ENCODE data around the gene RING1. TPM values are rescaled to one million over a fixed set of nuclear protein-coding genes. Genes with fewer than 3 reads are reported as not detected.

RING1 gene
- total RNA-seq, result 21.6 and 21.8 TPM in 2 replicates
- 64.3 TPM for polyA plus RNA-seq (2012)

DNA sequence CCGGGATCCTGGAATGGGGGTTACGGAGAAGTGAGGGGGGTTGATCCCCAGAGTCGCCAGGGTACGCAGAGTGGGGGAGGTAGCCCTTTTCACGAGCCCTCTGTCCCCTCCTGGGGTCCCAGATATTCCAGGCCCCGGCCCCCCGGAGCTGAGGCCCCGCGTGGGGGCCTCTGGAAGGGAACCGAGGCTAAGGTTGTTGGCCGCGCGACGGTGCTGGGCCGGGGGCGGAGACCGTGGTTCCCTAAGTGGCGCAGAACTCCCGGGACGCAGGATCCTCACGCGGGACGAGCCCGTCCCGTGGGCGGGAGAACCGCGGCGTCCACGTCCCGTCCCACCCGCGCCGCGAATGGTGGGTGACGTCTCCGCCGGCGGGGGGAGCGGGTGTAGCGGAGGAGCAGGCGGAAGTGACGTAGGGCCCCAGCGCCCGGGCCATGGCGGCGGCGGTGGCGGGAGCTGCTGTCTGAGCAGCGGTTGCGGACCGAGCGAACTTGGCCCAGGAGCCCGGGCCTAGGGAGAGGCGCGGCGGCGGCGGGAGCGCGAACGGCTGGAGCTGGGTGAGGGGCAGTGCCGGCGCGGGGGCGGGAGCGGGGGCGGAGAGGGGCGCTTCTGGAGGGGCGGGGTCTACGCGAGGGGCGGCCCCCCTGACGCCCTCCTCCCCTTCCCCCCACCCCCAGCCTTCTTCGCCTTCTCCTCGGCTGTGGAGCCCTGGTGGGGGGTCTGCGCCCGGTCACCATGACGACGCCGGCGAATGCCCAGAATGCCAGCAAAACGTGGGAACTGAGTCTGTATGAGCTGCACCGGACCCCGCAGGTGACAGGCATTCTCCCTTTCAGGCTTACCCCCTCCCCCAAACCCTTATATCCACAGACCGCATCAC, at the start of gene RING1:
TSS of gene RING1 (plus strand) at position 410 of the 877 bp plus-strand sequence. CDS start at position 733, 323 bp downstream.
- peak; percentile 86 for DNase-seq (ENCODE audit: low read depth)

GRCh38 chr6:33160096-33160495, 48.2 kb upstream of the RING1 start:
- DNase-seq (ENCODE audit: low read depth), result no peak

GRCh38 chr6:33160728-33161344, 47.5 kb upstream of the RING1 start:
- peak; percentile 100 for DNase-seq (ENCODE audit: low read depth)

- DNase-seq (ENCODE audit: low read depth), result peak; percentile 87
Measured at GRCh38 chr6:33161354-33162331, 46.7 kb upstream of the RING1 start.

DNA sequence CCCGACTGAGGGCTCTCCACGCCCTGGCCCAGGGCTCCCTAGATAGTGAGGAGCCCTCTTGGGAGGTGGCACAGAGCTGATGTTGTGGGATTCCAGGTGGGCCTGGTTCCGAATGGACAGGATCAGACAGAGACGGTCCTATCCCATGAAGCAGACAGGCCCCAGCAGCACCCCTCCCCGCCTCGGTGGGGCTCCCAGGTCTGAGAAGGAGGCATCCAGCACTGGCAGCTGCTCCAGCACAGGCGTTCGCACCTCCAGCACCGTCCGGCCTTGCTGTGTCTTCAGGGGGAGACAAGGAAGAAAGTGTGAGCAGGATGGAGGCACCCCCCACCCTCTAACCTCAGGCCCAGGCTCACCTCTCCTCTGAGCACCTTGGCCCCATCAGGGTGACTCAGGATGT, 44.8 kb upstream of the RING1 start:
- no peak for DNase-seq (ENCODE audit: low read depth)

GRCh38 chr6:33164176-33164575, 44.1 kb upstream of the RING1 start:
- no peak for DNase-seq (ENCODE audit: low read depth)

DNA sequence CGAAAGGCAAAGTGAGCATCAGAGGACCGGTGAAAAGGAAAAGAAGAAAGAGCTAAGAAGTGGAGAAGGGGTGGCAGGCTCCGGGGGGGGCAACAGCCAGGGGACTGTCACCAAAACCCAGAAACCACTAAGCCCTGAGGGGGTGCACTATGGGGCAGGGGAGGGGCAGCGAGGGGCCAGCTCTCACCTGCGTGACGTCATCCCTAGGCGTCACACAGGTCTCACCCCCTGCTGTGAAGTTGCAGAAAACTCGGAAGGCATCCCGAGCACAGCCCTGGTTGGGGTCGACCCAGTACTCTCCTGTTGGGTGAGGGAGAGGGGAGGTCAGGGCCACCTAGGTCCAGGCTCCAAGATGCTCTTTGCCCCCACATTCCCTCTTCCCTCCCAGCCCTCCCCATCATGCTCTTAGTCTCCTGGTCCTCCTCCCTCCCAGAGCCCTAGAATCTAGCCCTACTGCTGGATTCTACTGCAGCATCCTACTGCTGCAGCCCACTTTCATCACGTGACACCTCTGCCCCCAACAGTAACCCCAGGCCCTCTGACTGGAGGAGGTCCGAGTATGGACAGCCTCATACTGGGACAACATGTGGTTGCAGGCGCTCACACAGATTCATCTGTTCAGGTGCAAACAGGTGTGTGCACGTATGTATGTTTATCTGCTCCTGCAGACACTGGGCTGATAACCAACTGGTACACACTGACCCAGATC, 43.5 kb upstream of the RING1 start:
- DNase-seq (ENCODE audit: low read depth), result no peak

DNA sequence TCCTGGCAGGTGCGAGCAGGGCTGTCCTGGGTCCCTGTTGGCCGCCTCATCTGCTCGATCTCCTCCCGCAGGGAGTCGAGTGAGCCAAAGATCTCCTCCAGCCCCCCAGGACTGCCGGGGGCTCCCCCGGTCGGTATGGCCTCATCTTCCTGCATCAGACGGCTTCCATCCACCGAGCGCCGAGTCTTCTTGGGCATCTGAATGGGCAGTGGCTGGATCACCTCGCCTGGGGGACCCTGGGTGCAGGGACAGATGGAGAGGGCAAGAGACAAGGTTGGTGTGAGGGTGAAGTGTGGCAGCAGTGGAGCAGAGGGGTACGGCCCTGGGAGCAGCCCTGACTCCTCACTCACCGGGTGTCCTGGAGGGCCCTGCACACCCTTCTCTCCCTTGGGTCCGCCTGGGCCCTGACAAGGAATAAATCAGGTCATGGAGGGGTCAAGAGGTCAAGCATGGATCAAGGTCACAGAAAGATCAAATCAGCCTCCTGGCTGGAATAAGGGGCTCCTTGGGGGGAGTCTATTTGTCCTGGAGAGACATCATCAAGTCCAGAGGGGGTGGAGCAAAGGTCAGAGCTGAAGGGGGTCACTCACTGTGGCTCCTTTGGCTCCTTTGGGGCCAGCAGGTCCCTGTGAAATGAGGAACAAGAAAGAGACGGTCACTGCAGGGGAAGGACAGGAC, 42.6 kb upstream of the RING1 start:
- DNase-seq (ENCODE audit: low read depth), result no peak

- DNase-seq (ENCODE audit: low read depth), result no peak
Measured at GRCh38 chr6:33166363-33166762, 41.9 kb upstream of the RING1 start.

GRCh38 chr6:33166811-33167210, 41.5 kb upstream of the RING1 start:
- DNase-seq (ENCODE audit: low read depth), result no peak

GRCh38 chr6:33167374-33168283, 40.7 kb upstream of the RING1 start:
- DNase-seq (ENCODE audit: low read depth), result no peak

GRCh38 chr6:33168284-33168601, 40.1 kb upstream of the RING1 start:
- no peak for DNase-seq (ENCODE audit: low read depth)

DNA sequence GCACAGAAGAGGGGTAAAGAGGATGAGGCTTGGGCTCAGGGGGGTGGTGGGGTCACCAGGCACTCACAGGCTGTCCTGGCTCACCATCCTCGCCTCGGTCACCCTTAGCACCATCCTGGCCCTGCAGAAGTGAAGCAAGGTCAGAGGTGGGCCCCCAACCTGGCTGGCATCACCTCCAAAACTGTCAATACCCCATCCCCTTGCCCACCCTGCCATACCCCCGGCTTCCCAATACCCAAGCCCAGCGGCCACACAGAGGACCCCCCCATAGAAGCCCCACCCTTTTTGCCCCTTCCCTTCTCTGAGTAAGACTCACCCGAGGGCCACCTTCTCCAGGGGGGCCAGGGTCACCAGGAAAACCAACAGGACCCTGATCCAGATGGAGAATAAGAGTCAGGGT, 39.7 kb upstream of the RING1 start:
- DNase-seq (ENCODE audit: low read depth), result no peak

DNA sequence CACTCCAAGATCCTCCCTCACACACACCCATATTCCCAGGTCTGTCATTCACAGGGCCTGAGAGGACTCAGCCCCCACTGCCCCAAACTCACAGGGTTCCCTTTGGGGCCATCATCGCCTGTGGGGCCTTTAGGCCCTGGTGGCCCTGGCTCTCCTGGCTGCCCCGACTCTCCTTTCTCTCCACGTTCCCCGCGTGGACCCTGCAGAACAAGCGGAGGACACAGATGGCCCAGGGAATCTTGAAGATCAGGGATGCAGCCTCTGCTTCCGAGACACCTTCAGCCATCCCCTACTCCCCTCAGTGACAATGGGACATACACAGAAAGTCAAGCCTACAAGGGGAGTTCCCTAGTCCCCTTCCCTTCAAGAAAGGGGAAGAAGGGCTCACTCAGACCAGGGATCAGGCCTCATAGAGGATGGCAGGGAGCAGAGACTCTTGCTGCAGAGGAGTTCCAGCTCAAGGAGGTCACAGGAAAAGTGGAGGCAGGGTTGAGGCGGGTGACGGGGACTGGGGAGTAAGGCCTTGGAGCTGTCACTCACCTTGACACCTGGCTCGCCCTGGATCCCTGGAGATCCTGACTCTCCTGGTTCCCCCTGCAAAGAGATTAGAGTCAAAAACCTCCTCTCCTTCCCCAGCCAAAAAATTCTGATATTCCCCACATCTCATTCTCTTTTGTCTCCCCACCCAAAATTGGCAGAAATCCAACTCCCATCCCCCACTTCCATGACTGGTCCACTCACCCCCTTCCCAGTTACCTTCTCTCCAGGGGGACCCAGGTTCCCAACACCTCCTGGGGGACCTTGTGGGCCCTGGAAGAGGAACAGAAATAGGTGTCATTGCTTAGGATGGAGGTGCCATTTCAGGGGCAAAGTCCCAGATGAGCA, 38.8 kb upstream of the RING1 start:
- DNase-seq (ENCODE audit: low read depth), result no peak

DNA sequence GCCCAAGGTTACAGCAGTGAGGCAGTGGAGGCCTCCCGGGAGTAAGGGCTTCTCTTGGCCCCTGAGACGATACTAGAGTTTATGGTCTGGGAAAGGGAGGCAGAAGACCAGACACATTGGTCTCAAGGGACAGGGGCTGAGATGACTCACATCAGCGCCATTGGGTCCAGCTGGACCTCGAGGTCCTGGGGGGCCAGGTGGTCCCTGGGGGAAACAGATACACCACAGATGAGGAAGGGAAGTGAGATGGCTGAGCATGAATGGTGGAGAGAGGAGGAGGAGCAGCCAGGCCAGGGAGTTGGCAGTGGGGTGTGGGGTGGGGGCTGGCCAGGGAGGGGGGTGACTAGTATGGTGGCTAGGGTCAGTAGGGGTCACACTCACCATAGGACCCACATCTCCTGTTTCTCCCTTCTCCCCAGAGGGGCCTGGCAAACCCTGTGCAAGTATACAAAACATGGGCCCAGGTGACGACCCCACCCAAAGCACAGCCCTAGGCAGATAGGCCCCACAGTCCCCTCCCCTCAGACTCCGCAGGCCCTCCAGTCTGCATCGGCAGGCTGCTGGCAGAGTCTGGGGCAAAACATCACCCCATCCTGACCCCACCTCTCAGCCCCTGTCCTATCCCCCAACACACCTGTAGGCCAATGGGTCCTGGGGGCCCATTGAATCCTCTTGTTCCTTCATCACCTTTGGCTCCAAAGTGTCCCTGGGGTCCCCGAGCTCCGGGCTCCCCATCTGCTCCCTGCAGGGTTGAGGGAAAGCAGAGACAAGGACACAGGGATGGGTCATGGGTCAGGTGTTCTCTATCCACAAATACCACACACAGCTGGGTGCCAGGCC, 37.9 kb upstream of the RING1 start:
- no peak for DNase-seq (ENCODE audit: low read depth)

- no peak for DNase-seq (ENCODE audit: low read depth)
Measured at GRCh38 chr6:33171016-33171879, 37.1 kb upstream of the RING1 start.
